ACC112 (cell line): Measurements from ENCODE around the gene C18orf63.

ENCODE experiments used
- H2AFZ ChIP-seq: fragments of 200-600 bp; sonication (generic); one replicate; pipeline ENCODE4 v1.6.0; 2017; ENCODE audit warnings: antibody characterized with exemption, low read length; ENCODE audit not compliant: unreplicated experiment
- H3K27ac ChIP-seq: fragments of 200-600 bp; sonication (generic); 2 replicates; pipeline ENCODE4 v1.5.1; 2014; ENCODE audit warnings: low read depth, mild to moderate bottlenecking, antibody characterized with exemption, low read length, moderate library complexity
- H3K27me3 ChIP-seq: fragments of 200-600 bp; sonication (generic); 2 replicates; pipeline ENCODE4 v1.6.1; 2014; ENCODE audit warnings: mild to moderate bottlenecking, antibody characterized with exemption, low read length, moderate library complexity, mixed read lengths; ENCODE audit not compliant: insufficient read depth
- H3K36me3 ChIP-seq: fragments of 200-600 bp; sonication (generic); 2 replicates; pipeline ENCODE4 v1.6.1; 2016; ENCODE audit warnings: mild to moderate bottlenecking, antibody characterized with exemption, low read length, moderate library complexity, mixed read lengths; ENCODE audit not compliant: insufficient read depth
- H3K4me1 ChIP-seq: fragments of 200-600 bp; sonication (generic); one replicate; pipeline ENCODE4 v1.6.1; 2016; ENCODE audit warnings: low read length, mixed read lengths; ENCODE audit not compliant: insufficient read depth, unreplicated experiment, control insufficient read depth
- H3K4me3 ChIP-seq: fragments of 200-600 bp; sonication (generic); 2 replicates; pipeline ENCODE4 v1.5.1; 2014; ENCODE audit warnings: mild to moderate bottlenecking, low read depth, low read length
- H3K79me2 ChIP-seq: fragments of 200-600 bp; sonication (generic); one replicate; pipeline ENCODE4 v1.6.0; 2016; ENCODE audit warnings: low read length; ENCODE audit not compliant: control insufficient read depth, unreplicated experiment, insufficient read depth

The C18orf63 gene

GRCh38 chr18:74328206-74328605, 12.6 kb downstream of the C18orf63 start:
- H3K36me3 ChIP-seq, result no peaks in the 10 kb centered on the region
- H3K27ac ChIP-seq, result no peak overlapping the region
- no peaks in the 10 kb centered on the region for H3K27me3 ChIP-seq
- H3K4me1 ChIP-seq, result no peaks in the 10 kb centered on the region
- H2AFZ ChIP-seq, result no peak overlapping the region
- H3K79me2 ChIP-seq, result no peaks in the 10 kb centered on the region
- H3K4me3 ChIP-seq, result no peak overlapping the region

- Histone ChIP-seq H3K79me2 (no peaks in the 10 kb centered on the region), H3K36me3 (no peaks in the 10 kb centered on the region), H3K27me3 (no peaks in the 10 kb centered on the region), H3K4me3 (no peak overlapping the region), H3K27ac (no peak overlapping the region), H2AFZ (no peak overlapping the region), H3K4me1 (no peaks in the 10 kb centered on the region)
Measured at GRCh38 chr18:74329688-74330205, 14.1 kb downstream of the C18orf63 start.

GRCh38 chr18:74331404-74331803, 15.8 kb downstream of the C18orf63 start:
- Histone ChIP-seq H3K27me3 (no peaks in the 10 kb centered on the region), H3K36me3 (no peaks in the 10 kb centered on the region), H3K4me1 (no peaks in the 10 kb centered on the region), H2AFZ (no peak overlapping the region), H3K4me3 (no peak overlapping the region), H3K27ac (no peak overlapping the region), H3K79me2 (no peaks in the 10 kb centered on the region)

GRCh38 chr18:74333091-74333490, 17.5 kb downstream of the C18orf63 start:
- H2AFZ ChIP-seq, result no peak overlapping the region
- no peak overlapping the region for H3K4me3 ChIP-seq
- no peaks in the 10 kb centered on the region for H3K79me2 ChIP-seq
- H3K27ac ChIP-seq, result no peak overlapping the region
- no peaks in the 10 kb centered on the region for H3K4me1 ChIP-seq
- no peaks in the 10 kb centered on the region for H3K36me3 ChIP-seq
- no peaks in the 10 kb centered on the region for H3K27me3 ChIP-seq

- no peaks in the 10 kb centered on the region for H3K27me3 ChIP-seq
- H3K79me2 ChIP-seq, result no peaks in the 10 kb centered on the region
- H3K4me1 ChIP-seq, result no peaks in the 10 kb centered on the region
- H2AFZ ChIP-seq, result no peak overlapping the region
- H3K36me3 ChIP-seq, result no peaks in the 10 kb centered on the region
- no peak overlapping the region for H3K27ac ChIP-seq
- H3K4me3 ChIP-seq, result no peak overlapping the region
Measured at GRCh38 chr18:74334242-74334893, 18.7 kb downstream of the C18orf63 start.

- H3K27ac ChIP-seq, result no peak overlapping the region
- H3K4me3 ChIP-seq, result no peak overlapping the region
- H3K36me3 ChIP-seq, result no peaks in the 10 kb centered on the region
- no peaks in the 10 kb centered on the region for H3K4me1 ChIP-seq
- no peaks in the 10 kb centered on the region for H3K27me3 ChIP-seq
- H2AFZ ChIP-seq, result no peak overlapping the region
- H3K79me2 ChIP-seq, result no peaks in the 10 kb centered on the region
Measured at GRCh38 chr18:74336656-74337055, 21.0 kb downstream of the C18orf63 start.

- H3K27me3 ChIP-seq, result no peaks in the 10 kb centered on the region
- H3K79me2 ChIP-seq, result no peaks in the 10 kb centered on the region
- no peak overlapping the region for H2AFZ ChIP-seq
- no peak overlapping the region for H3K4me3 ChIP-seq
- no peak overlapping the region for H3K27ac ChIP-seq
- no peaks in the 10 kb centered on the region for H3K4me1 ChIP-seq
- H3K36me3 ChIP-seq, result no peaks in the 10 kb centered on the region
Measured at GRCh38 chr18:74337155-74337911, 21.7 kb downstream of the C18orf63 start.

GRCh38 chr18:74337912-74338309, 22.3 kb downstream of the C18orf63 start:
- H3K36me3 ChIP-seq, result no peaks in the 10 kb centered on the region
- no peak overlapping the region for H2AFZ ChIP-seq
- no peak overlapping the region for H3K4me3 ChIP-seq

GRCh38 chr18:74342416-74343043, 26.9 kb downstream of the C18orf63 start:
- no peaks in the 10 kb centered on the region for H3K36me3 ChIP-seq
- H3K27me3 ChIP-seq, result no peaks in the 10 kb centered on the region
- H3K4me1 ChIP-seq, result no peaks in the 10 kb centered on the region
- no peak overlapping the region for H2AFZ ChIP-seq
- no peaks in the 10 kb centered on the region for H3K79me2 ChIP-seq
- H3K27ac ChIP-seq, result no peak overlapping the region
- H3K4me3 ChIP-seq, result no peak overlapping the region

More at GRCh38 chr18:74337912-74338309, 22.3 kb downstream of the C18orf63 start:
- Histone ChIP-seq H3K79me2 (no peaks in the 10 kb centered on the region), H3K4me1 (no peaks in the 10 kb centered on the region), H3K27me3 (no peaks in the 10 kb centered on the region), H3K27ac (no peak overlapping the region)

GRCh38 chr18:74346206-74346605, 30.6 kb downstream of the C18orf63 start:
- Histone ChIP-seq H3K27ac (no peak overlapping the region), H2AFZ (no peak overlapping the region), H3K4me3 (no peak overlapping the region), H3K27me3 (no peaks in the 10 kb centered on the region), H3K36me3 (no peaks in the 10 kb centered on the region), H3K79me2 (no peaks in the 10 kb centered on the region), H3K4me1 (peaks cover 3% of the 10 kb centered on the region)
